ENCODE measurements around the gene LRRFIP1. TPM values are rescaled to one million over a fixed set of nuclear protein-coding genes. Genes with fewer than 3 reads are reported as not detected.

Gene LRRFIP1
- total RNA-seq, 4 donors from 2014 or later = 98.5 to 147 (median 122) TPM

- 78 to 93% methylated on average over 8 to 18 of the region's 19 CpGs for WGBS, 2 donors (ENCODE audit: low coverage in 1 of 2)
- Histone ChIP-seq H3K36me3 (no peaks in the 10 kb centered on the region), H3K27me3 (no peaks in the 10 kb centered on the region), H3K9me3 (no peaks in the 10 kb centered on the region), H3K27ac (peak overlapping the region; percentile 97 to 100 (median 98)), H3K4me3 (no peak overlapping the region), H3K4me1 (peaks cover 90 to 100% (median 94%) of the 10 kb centered on the region in 4 donors)
- DNase-seq = no peak
- intact Hi-C loops (cut with DNase I; ENCODE audit: low total_unique reads) = no loop called here
- in situ Hi-C loops (cut with MboI; ENCODE audit: low pct_ligation_motif_present in 1 of 4, low pct_unique_long_range_greater_than_20kb in 1 of 4, low sequenced_read_pairs in 3 of 4) = no loop called here
- TF ChIP-seq POLR2A (IDR thresholded peaks at IDR 0.05) (no peak), POLR2AphosphoS5 (IDR thresholded peaks at IDR 0.05) (no peak), EP300 (IDR thresholded peaks at IDR 0.05; ENCODE audit: low read depth) (no peak)
- TF ChIP-seq, protein P1, sequence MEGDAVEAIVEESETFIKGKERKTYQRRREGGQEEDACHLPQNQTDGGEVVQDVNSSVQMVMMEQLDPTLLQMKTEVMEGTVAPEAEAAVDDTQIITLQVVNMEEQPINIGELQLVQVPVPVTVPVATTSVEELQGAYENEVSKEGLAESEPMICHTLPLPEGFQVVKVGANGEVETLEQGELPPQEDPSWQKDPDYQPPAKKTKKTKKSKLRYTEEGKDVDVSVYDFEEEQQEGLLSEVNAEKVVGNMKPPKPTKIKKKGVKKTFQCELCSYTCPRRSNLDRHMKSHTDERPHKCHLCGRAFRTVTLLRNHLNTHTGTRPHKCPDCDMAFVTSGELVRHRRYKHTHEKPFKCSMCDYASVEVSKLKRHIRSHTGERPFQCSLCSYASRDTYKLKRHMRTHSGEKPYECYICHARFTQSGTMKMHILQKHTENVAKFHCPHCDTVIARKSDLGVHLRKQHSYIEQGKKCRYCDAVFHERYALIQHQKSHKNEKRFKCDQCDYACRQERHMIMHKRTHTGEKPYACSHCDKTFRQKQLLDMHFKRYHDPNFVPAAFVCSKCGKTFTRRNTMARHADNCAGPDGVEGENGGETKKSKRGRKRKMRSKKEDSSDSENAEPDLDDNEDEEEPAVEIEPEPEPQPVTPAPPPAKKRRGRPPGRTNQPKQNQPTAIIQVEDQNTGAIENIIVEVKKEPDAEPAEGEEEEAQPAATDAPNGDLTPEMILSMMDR (IDR thresholded peaks at IDR 0.05) = no peak
Observed at GRCh38 chr2:237699870-237700511, 72.6 kb downstream of the LRRFIP1 start.

DNA sequence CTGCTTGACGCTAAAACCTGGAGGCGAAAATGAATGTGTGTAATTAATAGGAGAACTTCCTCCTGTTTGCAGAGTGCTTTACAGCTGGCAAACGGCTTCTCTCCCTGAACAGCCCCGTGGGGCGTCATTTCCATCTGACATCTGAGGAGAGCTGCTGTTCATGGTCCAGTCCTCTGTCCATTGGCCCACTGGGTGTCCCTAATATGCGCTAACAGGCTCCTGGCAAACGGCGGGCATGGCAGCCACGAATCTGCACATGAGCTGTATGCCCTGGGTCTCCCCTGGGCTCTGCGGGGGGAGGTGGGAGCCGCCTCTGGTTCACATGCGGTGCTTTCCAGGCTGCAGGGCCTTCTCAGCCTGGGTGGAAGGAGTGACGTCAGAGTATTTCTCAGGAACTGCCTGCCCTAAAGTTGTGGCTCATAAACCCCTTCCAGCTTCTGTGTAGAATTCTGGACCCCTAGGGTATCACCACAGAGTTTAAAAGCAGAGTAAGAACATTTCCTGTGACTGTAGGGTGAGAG, 73.2 kb downstream of the LRRFIP1 start:
- H3K4me1 ChIP-seq = peaks cover 87 to 99% (median 91%) of the 10 kb centered on the region in 4 donors
- 50% methylated on average over 7 of the region's 13 CpGs; no CpG with 5 or more reads in 1 of the 2 donors for WGBS, 2 donors (ENCODE audit: low coverage in 1 of 2)
- peak; percentile 46 for DNase-seq
- H3K36me3 ChIP-seq = no peaks in the 10 kb centered on the region
- in situ Hi-C loops (cut with MboI; ENCODE audit: low pct_ligation_motif_present in 1 of 4, low pct_unique_long_range_greater_than_20kb in 1 of 4, low sequenced_read_pairs in 3 of 4) = no loop called here
- no peaks in the 10 kb centered on the region for H3K9me3 ChIP-seq
- peak overlapping the region; percentile 97 to 100 (median 98) for H3K27ac ChIP-seq
- no peaks in the 10 kb centered on the region for H3K27me3 ChIP-seq
- intact Hi-C loops (cut with DNase I; ENCODE audit: low total_unique reads) = no loop called here
- peak in 2 of 3 donors; percentile 22 to 33 for TF ChIP-seq POLR2AphosphoS5 (IDR thresholded peaks at IDR 0.05)
- TF ChIP-seq EP300 (IDR thresholded peaks at IDR 0.05; ENCODE audit: low read depth) = no peak
- no peak overlapping the region for H3K4me3 ChIP-seq

DNA sequence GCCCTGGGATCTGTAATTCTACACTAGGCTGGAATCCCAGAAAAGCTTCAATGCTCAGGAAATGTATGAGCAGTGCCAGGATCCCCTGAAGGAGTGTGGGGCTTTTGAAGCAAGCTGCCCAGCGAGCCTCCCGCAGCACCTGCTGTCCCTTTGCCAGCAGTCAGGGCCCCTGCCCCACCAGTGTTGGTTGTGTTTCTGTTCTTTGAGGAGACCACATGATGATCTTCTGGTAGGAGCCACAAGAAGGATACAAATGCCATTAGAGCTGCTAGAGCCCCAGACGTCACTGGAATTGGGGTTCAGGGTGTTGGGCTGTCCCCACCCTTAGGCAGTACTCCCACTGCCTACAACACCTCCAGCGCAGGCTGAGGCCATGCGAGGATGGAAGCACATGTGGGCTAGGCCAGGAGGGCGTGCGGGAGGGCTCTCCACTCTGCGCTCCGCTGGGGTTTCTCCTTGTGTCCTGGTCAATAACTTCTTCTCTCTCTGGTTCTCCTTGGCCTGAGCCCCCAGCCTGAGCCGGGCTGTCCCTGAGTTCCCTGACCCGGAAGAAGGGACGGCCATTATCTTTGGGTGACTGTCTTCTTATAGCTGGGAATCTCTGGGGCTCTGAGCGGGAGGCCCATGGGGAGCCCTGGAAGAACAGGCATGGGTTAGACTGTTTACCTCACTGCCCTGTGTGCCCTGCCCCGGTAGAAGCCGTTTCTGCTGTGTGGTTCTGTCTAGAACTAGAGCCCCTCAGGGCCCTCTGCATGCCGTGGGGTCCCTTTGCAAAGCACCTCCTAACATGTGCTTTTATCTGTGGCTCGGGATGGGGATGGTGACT, 73.9 kb downstream of the LRRFIP1 start:
- no peak for TF ChIP-seq EP300 (IDR thresholded peaks at IDR 0.05; ENCODE audit: low read depth)
- TF ChIP-seq POLR2A (IDR thresholded peaks at IDR 0.05) = no peak
- no peak for TF ChIP-seq POLR2AphosphoS5 (IDR thresholded peaks at IDR 0.05)
- TF ChIP-seq, protein P1 (IDR thresholded peaks at IDR 0.05) = no peak
- in situ Hi-C loops (cut with MboI; ENCODE audit: low pct_ligation_motif_present in 1 of 4, low pct_unique_long_range_greater_than_20kb in 1 of 4, low sequenced_read_pairs in 3 of 4) = no loop called here
- no peak for DNase-seq

DNA sequence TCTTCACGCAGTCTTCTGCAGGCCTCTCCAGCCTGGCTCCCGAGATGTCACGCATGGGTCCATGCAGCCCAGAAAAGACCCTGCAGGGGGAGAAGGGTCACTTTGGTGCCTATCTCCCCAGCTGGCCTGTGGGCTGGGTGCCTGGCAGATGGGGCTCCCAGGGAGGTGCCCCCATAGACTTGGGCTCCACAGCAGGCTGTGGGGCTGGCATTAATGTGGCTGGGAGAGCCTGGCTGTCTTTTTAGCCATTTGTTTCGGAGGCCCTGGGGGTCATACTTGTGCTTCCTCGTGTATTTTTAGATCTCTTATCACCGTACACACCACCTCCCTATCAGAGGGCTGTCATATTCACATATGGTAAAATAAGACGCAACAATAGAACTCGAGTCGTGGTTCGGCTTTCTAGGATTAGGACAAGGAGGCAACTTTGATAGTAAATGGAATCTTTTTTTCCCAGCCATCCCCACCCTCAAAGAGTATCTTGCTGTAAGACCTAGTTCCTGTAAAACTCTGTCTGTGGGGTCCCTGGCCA, 74.5 kb downstream of the LRRFIP1 start:
- Histone ChIP-seq H3K4me3 (peak overlapping the region in 1 of 4 donors; percentile 8), H3K36me3 (no peaks in the 10 kb centered on the region), H3K27me3 (no peaks in the 10 kb centered on the region), H3K9me3 (no peaks in the 10 kb centered on the region), H3K27ac (peak overlapping the region; percentile 97 to 100 (median 98)), H3K4me1 (peaks cover 78 to 98% (median 84%) of the 10 kb centered on the region in 4 donors)
- in situ Hi-C loops (cut with MboI; ENCODE audit: low pct_ligation_motif_present in 1 of 4, low pct_unique_long_range_greater_than_20kb in 1 of 4, low sequenced_read_pairs in 3 of 4) (no loop called here), intact Hi-C loops (cut with DNase I; ENCODE audit: low total_unique reads) (no loop called here)
- WGBS, 2 donors (ENCODE audit: low coverage in 1 of 2) = 75% methylated on average over 10 of the region's 10 CpGs; no CpG with 5 or more reads in 1 of the 2 donors
- TF ChIP-seq POLR2AphosphoS5 (IDR thresholded peaks at IDR 0.05) (no peak), POLR2A (IDR thresholded peaks at IDR 0.05) (no peak), EP300 (IDR thresholded peaks at IDR 0.05; ENCODE audit: low read depth) (no peak)
- TF ChIP-seq, protein P1 (IDR thresholded peaks at IDR 0.05) = no peak
- no peak for DNase-seq

More for the DNA sequence above, 73.9 kb downstream of the LRRFIP1 start:
- Histone ChIP-seq H3K27me3 (no peaks in the 10 kb centered on the region), H3K4me3 (no peak overlapping the region), H3K36me3 (no peaks in the 10 kb centered on the region), H3K9me3 (no peaks in the 10 kb centered on the region), H3K27ac (peak overlapping the region; percentile 97 to 100 (median 98)), H3K4me1 (peaks cover 82 to 98% (median 86%) of the 10 kb centered on the region in 4 donors)
- WGBS, 2 donors (ENCODE audit: low coverage in 1 of 2) = 80 to 85% methylated on average over 1 to 15 of the region's 17 CpGs
- intact Hi-C loops (cut with DNase I; ENCODE audit: low total_unique reads) = no loop called here
